Upper lobe of left lung (tissue), 6 donors: ENCODE results near the gene SORL1. TPM values are rescaled to one million over a fixed set of nuclear protein-coding genes. Genes with fewer than 3 reads are reported as not detected.

Experiments
- ATAC-seq, 2 donors: fragments of 200-7000 bp; cut with Tn5 transposase; one replicate each; pipeline ENCODE4 v1.9.1; 2022; ENCODE audit warnings: mild to moderate bottlenecking in 2 of 2, moderate library complexity in 2 of 2; ENCODE audit not compliant: low FRiP score in 2 of 2
- DNase-seq, 2 donors: peaks; one replicate each; pipeline ENCODE4 v3.0.0-alpha.2; 2019 to 2020
- H3K27ac ChIP-seq, 4 donors: fragments of 200-600 bp; sonication (generic); one replicate each; pipeline ENCODE4 v1.5.1; 2016 to 2019
- H3K27me3 ChIP-seq, 4 donors: fragments of 200-600 bp; sonication (generic); one replicate each; pipeline ENCODE4 v1.5.1; 2017 to 2019
- H3K36me3 ChIP-seq, 4 donors: fragments of 200-600 bp; sonication (generic); one replicate each; pipeline ENCODE4 v1.5.1; 2016 to 2019
- H3K4me1 ChIP-seq, 4 donors: fragments of 200-600 bp; sonication (generic); one replicate each; pipeline ENCODE4 v1.5.1; 2018 to 2019
- H3K4me3 ChIP-seq, 4 donors: fragments of 200-600 bp; sonication (generic); one replicate each; pipeline ENCODE4 v1.5.1; 2017 to 2019; ENCODE audit warnings: mild to moderate bottlenecking in 2 of 4, moderate library complexity in 1 of 4
- H3K9me3 ChIP-seq, 4 donors: fragments of 200-600 bp; sonication (generic); one replicate each; pipeline ENCODE4 v1.5.1; 2018 to 2019
- EP300 ChIP-seq, 4 donors: sonication (generic); formaldehyde crosslinking; IDR thresholded peaks; one replicate each; pipeline ENCODE4 v1.5.1; 2017; ENCODE audit warnings: antibody characterized with exemption in 4 of 4, control low read depth in 2 of 4
- POLR2A ChIP-seq, 4 donors: fragments of 450-650 bp; IDR thresholded peaks; one replicate each; pipeline ENCODE4 v1.5.1; 2016 to 2017; ENCODE audit warnings: antibody characterized with exemption in 4 of 4, mild to moderate bottlenecking in 2 of 4
- POLR2AphosphoS5 ChIP-seq, 2 donors: sonication (generic); formaldehyde crosslinking; IDR thresholded peaks; one replicate each; pipeline ENCODE4 v1.5.1; 2017; ENCODE audit warnings: antibody characterized with exemption in 2 of 2
- WGBS, 2 donors: methylation state at CpG; one replicate each; pipeline ENCODE4 v1.1.5; 2017 to 2018; 5-methylcytosine and 5-hydroxymethylcytosine counted together
- total RNA-seq, 6 donors: library from RNA; depleted of rRNA in 4 of 6; stranded (reverse); fragments of >200 nt in 4 of 6; gene quantifications; one replicate each; pipeline versions ENCODE4 v1.1.0 to v1.2.1, GENCODE V29; 2016 to 2021
- TF ChIP-seq, protein P1 (sequence below), 6 experiments: fragments of 450-650 bp in 4 of 6; fragments of 200-600 bp in 2 of 6; sonication (generic) in 2 of 6; IDR thresholded peaks; one replicate each; pipeline ENCODE4 v1.5.1; 2016 to 2019; ENCODE audit warnings: antibody characterized with exemption in 6 of 6
- donor health status: DM: no; HTN: no; CAD: no; lungs with moderate emphysema.
- donor health status: DM: no; HTN: yes; CAD: no; lungs with severe emphysema.

SORL1 gene
- total RNA-seq, 6 donors from 2014 or later: 33.3 to 85.9 (median 67.2) TPM

DNA sequence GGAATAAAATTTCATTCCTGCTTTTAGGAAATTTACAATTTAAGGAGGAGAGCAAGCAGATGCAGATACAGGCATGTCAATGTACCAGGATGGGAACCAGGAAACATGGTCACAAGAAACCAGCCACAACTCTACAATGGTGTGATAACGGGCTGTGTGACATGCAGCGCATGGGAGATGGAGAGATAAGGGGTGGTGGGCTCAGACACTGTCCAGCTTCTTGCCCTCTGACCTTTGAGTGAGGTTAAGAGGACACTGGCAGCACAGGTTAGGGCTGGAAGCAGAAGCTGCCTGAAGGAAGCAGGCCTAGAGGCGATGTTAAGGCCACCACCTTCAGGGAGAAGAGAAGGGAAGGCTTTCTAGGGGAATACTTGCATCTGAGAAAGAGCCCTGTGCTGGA, 3.0 kb downstream of the SORL1 start:
- Histone ChIP-seq H3K36me3 (no peaks in the 10 kb centered on the region), H3K27ac (peak overlapping the region in 2 of 4 donors; percentile 13 to 88), H3K27me3 (no peaks in the 10 kb centered on the region), H3K4me1 (peaks cover 10 to 26% (median 19%) of the 10 kb centered on the region in 4 donors), H3K9me3 (no peaks in the 10 kb centered on the region), H3K4me3 (no peak overlapping the region)
- no peak for TF ChIP-seq POLR2A (IDR thresholded peaks at IDR 0.05)
- TF ChIP-seq, protein P1, sequence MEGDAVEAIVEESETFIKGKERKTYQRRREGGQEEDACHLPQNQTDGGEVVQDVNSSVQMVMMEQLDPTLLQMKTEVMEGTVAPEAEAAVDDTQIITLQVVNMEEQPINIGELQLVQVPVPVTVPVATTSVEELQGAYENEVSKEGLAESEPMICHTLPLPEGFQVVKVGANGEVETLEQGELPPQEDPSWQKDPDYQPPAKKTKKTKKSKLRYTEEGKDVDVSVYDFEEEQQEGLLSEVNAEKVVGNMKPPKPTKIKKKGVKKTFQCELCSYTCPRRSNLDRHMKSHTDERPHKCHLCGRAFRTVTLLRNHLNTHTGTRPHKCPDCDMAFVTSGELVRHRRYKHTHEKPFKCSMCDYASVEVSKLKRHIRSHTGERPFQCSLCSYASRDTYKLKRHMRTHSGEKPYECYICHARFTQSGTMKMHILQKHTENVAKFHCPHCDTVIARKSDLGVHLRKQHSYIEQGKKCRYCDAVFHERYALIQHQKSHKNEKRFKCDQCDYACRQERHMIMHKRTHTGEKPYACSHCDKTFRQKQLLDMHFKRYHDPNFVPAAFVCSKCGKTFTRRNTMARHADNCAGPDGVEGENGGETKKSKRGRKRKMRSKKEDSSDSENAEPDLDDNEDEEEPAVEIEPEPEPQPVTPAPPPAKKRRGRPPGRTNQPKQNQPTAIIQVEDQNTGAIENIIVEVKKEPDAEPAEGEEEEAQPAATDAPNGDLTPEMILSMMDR (IDR thresholded peaks at IDR 0.05): no peak
- TF ChIP-seq POLR2AphosphoS5 (IDR thresholded peaks at IDR 0.05): no peak
- TF ChIP-seq EP300 (IDR thresholded peaks at IDR 0.05): no peak
- ATAC-seq: no peak
- no peak for DNase-seq
- WGBS, 2 donors: 79 to 84% methylated on average over 3 of the region's 3 CpGs

DNA sequence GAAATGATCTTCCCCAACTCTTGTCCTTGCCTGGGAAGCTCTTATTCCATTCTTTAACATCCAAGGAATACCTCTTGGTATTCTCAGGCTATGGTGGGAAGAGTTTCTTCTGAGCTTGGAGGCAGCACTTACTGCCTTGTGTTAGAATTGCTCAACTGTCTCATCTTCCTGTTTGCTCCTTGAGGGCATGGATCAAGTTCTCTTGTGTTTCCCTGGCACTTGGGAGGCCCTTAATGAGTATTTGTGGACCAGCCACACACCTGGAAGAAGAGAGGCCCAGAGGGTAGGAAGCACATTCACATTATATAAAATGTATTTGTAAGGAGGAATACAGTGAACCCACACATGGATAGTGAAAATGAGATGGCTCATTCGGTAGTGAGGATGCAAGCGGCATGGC, 4.0 kb downstream of the SORL1 start:
- no peaks in the 10 kb centered on the region for H3K9me3 ChIP-seq
- DNase-seq (no peak), ATAC-seq (no peak)
- peak overlapping the region in 2 of 4 donors; percentile 22 to 88 for H3K27ac ChIP-seq
- no peaks in the 10 kb centered on the region for H3K27me3 ChIP-seq
- H3K36me3 ChIP-seq: no peaks in the 10 kb centered on the region
- no peak overlapping the region for H3K4me3 ChIP-seq
- 79 to 89% methylated on average over 2 of the region's 2 CpGs for WGBS, 2 donors
- TF ChIP-seq POLR2A (IDR thresholded peaks at IDR 0.05) (no peak), POLR2AphosphoS5 (IDR thresholded peaks at IDR 0.05) (no peak), EP300 (IDR thresholded peaks at IDR 0.05) (no peak)
- TF ChIP-seq, protein P1 (IDR thresholded peaks at IDR 0.05): no peak
- peaks cover 11 to 31% (median 18%) of the 10 kb centered on the region in 4 donors for H3K4me1 ChIP-seq

DNA sequence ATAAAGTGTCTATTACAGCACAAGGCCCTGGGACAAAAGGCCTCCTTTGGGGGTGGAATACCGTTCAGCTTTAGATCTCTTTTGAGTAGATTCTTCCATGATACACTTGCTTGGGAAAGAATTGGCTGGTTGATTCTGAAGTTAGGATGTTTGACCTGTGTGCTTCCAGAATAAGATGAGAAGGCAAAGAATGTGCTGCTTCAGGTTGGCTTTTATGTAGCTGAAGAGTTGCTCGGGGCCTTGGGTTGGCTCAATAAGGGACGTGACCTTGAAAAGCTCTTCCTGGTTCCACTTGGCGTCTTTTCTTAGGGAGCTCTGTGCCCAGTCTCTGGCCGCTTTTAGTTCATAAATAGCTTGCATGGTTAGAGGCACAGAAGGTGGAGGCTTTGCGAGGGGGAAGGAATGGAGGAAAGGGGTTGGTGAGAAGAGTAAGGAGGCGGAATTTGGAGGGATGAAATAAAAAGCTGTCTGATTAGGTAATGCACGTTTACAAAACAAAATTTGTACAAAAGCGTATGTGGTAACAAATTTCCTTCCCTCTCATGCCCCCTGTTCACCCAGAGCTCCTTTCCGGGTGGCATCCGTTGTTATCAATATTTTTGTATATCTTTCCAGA, 4.8 kb downstream of the SORL1 start:
- Histone ChIP-seq H3K4me1 (peaks cover 7 to 28% (median 11%) of the 10 kb centered on the region in 4 donors), H3K27ac (peak overlapping the region in 2 of 4 donors; percentile 22 to 88), H3K27me3 (no peaks in the 10 kb centered on the region), H3K9me3 (no peaks in the 10 kb centered on the region), H3K36me3 (no peaks in the 10 kb centered on the region), H3K4me3 (no peak overlapping the region)
- TF ChIP-seq EP300 (IDR thresholded peaks at IDR 0.05) (no peak), POLR2A (IDR thresholded peaks at IDR 0.05) (no peak), POLR2AphosphoS5 (IDR thresholded peaks at IDR 0.05) (no peak)
- TF ChIP-seq, protein P1 (IDR thresholded peaks at IDR 0.05): no peak
- DNase-seq (no peak), ATAC-seq (no peak)
- WGBS, 2 donors: 63 to 72% methylated on average over 11 of the region's 11 CpGs

DNA sequence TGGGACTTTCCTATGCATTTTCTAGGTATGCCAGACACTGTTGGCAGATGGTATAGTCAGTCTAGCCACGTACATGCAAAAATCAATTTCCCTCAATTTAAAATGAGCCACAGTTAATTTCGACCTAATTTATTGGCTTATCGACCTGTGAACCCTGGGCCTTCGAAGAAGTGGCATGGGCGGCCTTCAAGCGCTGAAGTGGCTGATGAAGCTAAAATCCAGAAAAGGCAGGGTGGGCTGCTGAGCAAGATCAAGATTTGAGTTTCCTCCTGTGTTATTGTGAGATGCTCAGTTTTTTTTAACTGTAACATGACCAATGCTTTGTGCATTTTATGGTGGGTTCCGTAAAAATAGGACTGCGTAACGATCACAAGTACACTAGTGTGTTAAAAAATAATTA, 6.4 kb downstream of the SORL1 start:
- Histone ChIP-seq H3K27me3 (no peaks in the 10 kb centered on the region), H3K9me3 (no peaks in the 10 kb centered on the region), H3K27ac (no peak overlapping the region), H3K36me3 (no peaks in the 10 kb centered on the region), H3K4me1 (peaks cover under 1 to 29% (median 4%) of the 10 kb centered on the region in 4 donors), H3K4me3 (no peak overlapping the region)
- TF ChIP-seq POLR2A (IDR thresholded peaks at IDR 0.05) (no peak), POLR2AphosphoS5 (IDR thresholded peaks at IDR 0.05) (no peak), EP300 (IDR thresholded peaks at IDR 0.05) (no peak)
- TF ChIP-seq, protein P1 (IDR thresholded peaks at IDR 0.05): no peak
- ATAC-seq (no peak), DNase-seq (no peak)
- WGBS, 2 donors: 93 to 96% methylated on average over 9 of the region's 9 CpGs
